Osteoblast (primary cell): ENCODE results near the gene TRMT1. TPM values are rescaled to one million over a fixed set of nuclear protein-coding genes. Genes with fewer than 3 reads are reported as not detected.

Source experiments
- DNase-seq: peaks from one replicate; pipeline ENCODE4 v3.0.0; 2011; ENCODE audit warnings: low spot score, mixed read lengths; ENCODE audit not compliant: insufficient read length; ENCODE audit errors: missing footprints
- H2AFZ ChIP-seq: 2 replicates; pipeline ENCODE4 v1.6.0; 2011; ENCODE audit warnings: mild to moderate bottlenecking, low read length
- H3K27ac ChIP-seq: 2 replicates; pipeline ENCODE4 v1.5.1; 2011; ENCODE audit warnings: mild to moderate bottlenecking, low read depth, low read length, moderate library complexity
- H3K27me3 ChIP-seq: 2 replicates; pipeline ENCODE4 v1.6.0; 2012; ENCODE audit warnings: mild to moderate bottlenecking, control low read depth, inconsistent platforms, low read length, moderate library complexity; ENCODE audit not compliant: insufficient read depth
- H3K36me3 ChIP-seq: 2 replicates; pipeline ENCODE4 v1.5.1; 2011; ENCODE audit warnings: mild to moderate bottlenecking, low read length, control low read depth, moderate library complexity; ENCODE audit not compliant: insufficient read depth
- H3K4me1 ChIP-seq: 2 replicates; pipeline ENCODE4 v1.5.1; 2011; ENCODE audit warnings: mild to moderate bottlenecking, low read length, control low read depth, moderate library complexity; ENCODE audit not compliant: insufficient read depth
- H3K4me2 ChIP-seq: 2 replicates; pipeline ENCODE4 v1.6.0; 2011; ENCODE audit warnings: mild to moderate bottlenecking, low read length; ENCODE audit not compliant: insufficient read depth
- H3K4me3 ChIP-seq: fragments of 200-600 bp; sonication (generic); 3 replicates; pipeline ENCODE4 v1.5.1; 2012; ENCODE audit warnings: mild to moderate bottlenecking, low read length, inconsistent platforms; ENCODE audit not compliant: insufficient read depth
- H3K79me2 ChIP-seq: 2 replicates; pipeline ENCODE4 v1.6.0; 2012; ENCODE audit warnings: mild to moderate bottlenecking, low read length, control low read depth, inconsistent platforms; ENCODE audit not compliant: insufficient read depth
- H3K9me3 ChIP-seq: 2 replicates; pipeline ENCODE4 v1.5.1; 2011; ENCODE audit warnings: low read depth, low read length, control low read depth
- H4K20me1 ChIP-seq: 2 replicates; pipeline ENCODE4 v1.6.0; 2012; ENCODE audit warnings: mild to moderate bottlenecking, low read length, control low read depth; ENCODE audit not compliant: insufficient read depth
- CTCF ChIP-seq: IDR thresholded peaks from 2 replicates; pipeline ENCODE4 v1.5.1; 2011; ENCODE audit warnings: mild to moderate bottlenecking, low read depth, low read length, moderate library complexity; ENCODE audit errors: extremely low read depth
- total RNA-seq: library from RNA; depleted of rRNA; stranded (reverse); fragments of >200 nt; gene quantifications from 2 replicates; pipeline ENCODE4 v1.2.3, GENCODE V29; 2012

Gene TRMT1
- total RNA-seq, 1 donor, result 29.7 TPM

- DNase-seq, result peak; percentile 93
- no peak for TF ChIP-seq CTCF
- H3K27me3 ChIP-seq, result no peaks in the 10 kb centered on the region
- H3K4me1 ChIP-seq, result peaks cover 55% of the 10 kb centered on the region
- H3K27ac ChIP-seq, result peak overlapping the region; percentile 86
- H3K9me3 ChIP-seq, result no peaks in the 10 kb centered on the region
- H4K20me1 ChIP-seq, result no peaks in the 10 kb centered on the region
- peak overlapping the region; percentile 86 for H3K4me2 ChIP-seq
- peak overlapping the region; percentile 61 for H3K4me3 ChIP-seq
- peak overlapping the region; percentile 75 for H2AFZ ChIP-seq
- no peaks in the 10 kb centered on the region for H3K36me3 ChIP-seq
- no peaks in the 10 kb centered on the region for H3K79me2 ChIP-seq
Measured at GRCh38 chr19:13163609-13164342, 47.2 kb upstream of the TRMT1 start.

GRCh38 chr19:13162724-13163608, 46.4 kb upstream of the TRMT1 start:
- Histone ChIP-seq H3K79me2 (no peaks in the 10 kb centered on the region), H3K36me3 (no peaks in the 10 kb centered on the region), H3K27me3 (no peaks in the 10 kb centered on the region), H2AFZ (peak overlapping the region; percentile 90), H3K27ac (peak overlapping the region; percentile 86), H3K4me2 (peak overlapping the region; percentile 86), H3K4me1 (peaks cover 49% of the 10 kb centered on the region), H3K4me3 (peak overlapping the region; percentile 61), H4K20me1 (no peaks in the 10 kb centered on the region), H3K9me3 (no peaks in the 10 kb centered on the region)
- peak; percentile 95 for DNase-seq
- no peak for TF ChIP-seq CTCF

GRCh38 chr19:13160557-13160956, 44.0 kb upstream of the TRMT1 start:
- Histone ChIP-seq H3K4me1 (peaks cover 44% of the 10 kb centered on the region), H3K4me2 (no peak overlapping the region), H2AFZ (peak overlapping the region; percentile 51), H3K27me3 (no peaks in the 10 kb centered on the region), H4K20me1 (no peaks in the 10 kb centered on the region), H3K36me3 (no peaks in the 10 kb centered on the region), H3K27ac (no peak overlapping the region), H3K79me2 (no peaks in the 10 kb centered on the region), H3K9me3 (no peaks in the 10 kb centered on the region), H3K4me3 (no peak overlapping the region)
- no peak for TF ChIP-seq CTCF
- DNase-seq, result peak; percentile 93

GRCh38 chr19:13159713-13160112, 43.2 kb upstream of the TRMT1 start:
- Histone ChIP-seq H3K36me3 (no peaks in the 10 kb centered on the region), H3K27me3 (no peaks in the 10 kb centered on the region), H4K20me1 (no peaks in the 10 kb centered on the region), H3K4me2 (no peak overlapping the region), H3K79me2 (peaks cover 4% of the 10 kb centered on the region), H3K4me3 (no peak overlapping the region), H3K27ac (no peak overlapping the region), H3K9me3 (no peaks in the 10 kb centered on the region), H3K4me1 (peaks cover 43% of the 10 kb centered on the region), H2AFZ (no peak overlapping the region)
- no peak for TF ChIP-seq CTCF
- no peak for DNase-seq
